ENCODE data around the gene FRMD5. TPM values are rescaled to one million over a fixed set of nuclear protein-coding genes. Genes with fewer than 3 reads are reported as not detected.

FRMD5 gene
- total and polyA plus RNA-seq, 2 donors (not counting 1 experiment from before 2014, with no cell fraction given), result not detected

DNA sequence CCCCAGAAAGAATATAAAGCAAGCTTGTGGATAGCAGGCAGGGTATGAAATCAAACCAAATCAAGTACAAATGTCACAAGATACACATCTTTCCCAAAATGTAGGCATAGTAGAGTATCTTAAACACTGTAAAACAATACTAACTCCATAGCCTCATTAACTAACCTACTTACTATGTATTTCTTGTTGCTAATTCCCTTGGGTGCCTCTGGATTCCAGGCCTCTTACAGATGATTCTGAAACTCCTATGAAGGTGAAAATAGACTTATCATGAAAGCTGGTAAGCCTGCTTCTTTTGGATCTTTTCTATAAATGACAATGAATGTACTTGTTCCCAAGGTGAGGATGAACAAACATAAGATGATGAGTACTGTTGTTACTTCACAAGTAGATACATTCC, 93.8 kb downstream of the FRMD5 start:
- DNase-seq, result no peak
- Mint-ChIP-seq H3K9me3 (ENCODE audit: insufficient read depth) (no peaks in the 10 kb centered on the region), H3K27me3 (peaks cover 17% of the 10 kb centered on the region), H3K4me3 (no peak overlapping the region), H3K27ac (no peak overlapping the region), H3K4me1 (no peaks in the 10 kb centered on the region)
- Histone ChIP-seq H4K20me1 (ENCODE audit: control insufficient read depth, insufficient read depth, low read length, poor library complexity, severe bottlenecking) (no peaks in the 10 kb centered on the region), H2AFZ (ENCODE audit: insufficient read depth, low read depth, low read length, poor library complexity, severe bottlenecking) (no peak overlapping the region), H3K4me1 (ENCODE audit: control insufficient read depth in 2 of 2, insufficient read depth in 2 of 2, low read length in 2 of 2) (no peaks in the 10 kb centered on the region), H3K9me3 (ENCODE audit: control extremely low read depth in 1 of 3, control insufficient read depth in 2 of 3, insufficient read depth in 1 of 3, low read length in 2 of 3) (no peaks in the 10 kb centered on the region), H3K4me2 (replicated peaks; ENCODE audit: low read depth, low read length, poor library complexity, severe bottlenecking) (no peak overlapping the region), H3K9ac (ENCODE audit: low read length) (no peak overlapping the region), H3K27me3 (replicated peaks in 1 of 4; ENCODE audit: control extremely low read depth in 1 of 4, control insufficient read depth in 3 of 4, insufficient read depth in 4 of 4, low read length in 3 of 4) (peaks cover 0 to 9% (median under 1%) of the 10 kb centered on the region in 4 experiments), H3K36me3 (replicated peaks in 1 of 2; ENCODE audit: control extremely low read depth in 1 of 2, control insufficient read depth in 1 of 2, extremely low read depth in 1 of 2, insufficient read depth in 2 of 2, low read length in 1 of 2) (no peaks in the 10 kb centered on the region), H3K79me2 (ENCODE audit: control insufficient read depth, insufficient read depth, low read length) (no peaks in the 10 kb centered on the region), H3K4me3 (ENCODE audit: control extremely low read depth in 1 of 5, extremely low read depth in 1 of 5, insufficient read depth in 1 of 5, low read depth in 2 of 5, low read length in 4 of 5) (no peak overlapping the region), H3K27ac (ENCODE audit: low read length in 2 of 2) (no peak overlapping the region)
- no peak for TF ChIP-seq EZH2 (IDR thresholded peaks at IDR 0.05; ENCODE audit: borderline replicate concordance, insufficient read depth, low read depth, low read length, poor library complexity, severe bottlenecking)
- TF ChIP-seq, protein P1, sequence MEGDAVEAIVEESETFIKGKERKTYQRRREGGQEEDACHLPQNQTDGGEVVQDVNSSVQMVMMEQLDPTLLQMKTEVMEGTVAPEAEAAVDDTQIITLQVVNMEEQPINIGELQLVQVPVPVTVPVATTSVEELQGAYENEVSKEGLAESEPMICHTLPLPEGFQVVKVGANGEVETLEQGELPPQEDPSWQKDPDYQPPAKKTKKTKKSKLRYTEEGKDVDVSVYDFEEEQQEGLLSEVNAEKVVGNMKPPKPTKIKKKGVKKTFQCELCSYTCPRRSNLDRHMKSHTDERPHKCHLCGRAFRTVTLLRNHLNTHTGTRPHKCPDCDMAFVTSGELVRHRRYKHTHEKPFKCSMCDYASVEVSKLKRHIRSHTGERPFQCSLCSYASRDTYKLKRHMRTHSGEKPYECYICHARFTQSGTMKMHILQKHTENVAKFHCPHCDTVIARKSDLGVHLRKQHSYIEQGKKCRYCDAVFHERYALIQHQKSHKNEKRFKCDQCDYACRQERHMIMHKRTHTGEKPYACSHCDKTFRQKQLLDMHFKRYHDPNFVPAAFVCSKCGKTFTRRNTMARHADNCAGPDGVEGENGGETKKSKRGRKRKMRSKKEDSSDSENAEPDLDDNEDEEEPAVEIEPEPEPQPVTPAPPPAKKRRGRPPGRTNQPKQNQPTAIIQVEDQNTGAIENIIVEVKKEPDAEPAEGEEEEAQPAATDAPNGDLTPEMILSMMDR (IDR thresholded peaks at IDR 0.05), result no peak
- CTCF ChIA-PET, result no interaction called here
- POLR2A ChIA-PET, result no interaction called here
- no peak for ATAC-seq (ENCODE audit: low read depth)
- intact Hi-C loops (cut with micrococcal nuclease), result no loop called here

GRCh38 chr15:44099671-44100070, 95.4 kb downstream of the FRMD5 start:
- no peak overlapping the region for H3K4me3 ChIP-seq (ENCODE audit: control extremely low read depth in 1 of 5, extremely low read depth in 1 of 5, insufficient read depth in 1 of 5, low read depth in 2 of 5, low read length in 4 of 5)
- DNase-seq (no peak), ATAC-seq (ENCODE audit: low read depth) (no peak)
- no peaks in the 10 kb centered on the region for H3K9me3 ChIP-seq (ENCODE audit: control extremely low read depth in 1 of 3, control insufficient read depth in 2 of 3, insufficient read depth in 1 of 3, low read length in 2 of 3)
- no peak overlapping the region for H3K27ac ChIP-seq (ENCODE audit: low read length in 2 of 2)
- WGBS (ENCODE audit: insufficient coverage), result 100% methylated on average over 1 of the region's 1 CpG
- no peaks in the 10 kb centered on the region for H3K4me1 Mint-ChIP-seq
- H3K36me3 ChIP-seq (replicated peaks in 1 of 2; ENCODE audit: control extremely low read depth in 1 of 2, control insufficient read depth in 1 of 2, extremely low read depth in 1 of 2, insufficient read depth in 2 of 2, low read length in 1 of 2), result no peaks in the 10 kb centered on the region
- H3K79me2 ChIP-seq (ENCODE audit: control insufficient read depth, insufficient read depth, low read length), result no peaks in the 10 kb centered on the region
- H3K4me1 ChIP-seq (ENCODE audit: control insufficient read depth in 2 of 2, insufficient read depth in 2 of 2, low read length in 2 of 2), result no peaks in the 10 kb centered on the region
- no peaks in the 10 kb centered on the region for H4K20me1 ChIP-seq (ENCODE audit: control insufficient read depth, insufficient read depth, low read length, poor library complexity, severe bottlenecking)
- no peak overlapping the region for H3K4me2 ChIP-seq (replicated peaks; ENCODE audit: low read depth, low read length, poor library complexity, severe bottlenecking)
- H3K9ac ChIP-seq (ENCODE audit: low read length), result no peak overlapping the region
- CTCF ChIA-PET, result interaction anchor here (0.6 kb wide), 1 partner anchor 406 kb away, joined by 5 read pairs; no protein-coding TSS in a partner anchor
- TF ChIP-seq, protein P1 (IDR thresholded peaks at IDR 0.05), result no peak
- TF ChIP-seq EZH2 (IDR thresholded peaks at IDR 0.05; ENCODE audit: borderline replicate concordance, insufficient read depth, low read depth, low read length, poor library complexity, severe bottlenecking), result no peak
- POLR2A ChIA-PET, result no interaction called here
- peaks cover 21% of the 10 kb centered on the region for H3K27me3 Mint-ChIP-seq
- H3K9me3 Mint-ChIP-seq (ENCODE audit: insufficient read depth), result no peaks in the 10 kb centered on the region
- peaks cover 0 to 10% (median 0%) of the 10 kb centered on the region in 4 experiments for H3K27me3 ChIP-seq (replicated peaks in 1 of 4; ENCODE audit: control extremely low read depth in 1 of 4, control insufficient read depth in 3 of 4, insufficient read depth in 4 of 4, low read length in 3 of 4)
- H2AFZ ChIP-seq (ENCODE audit: insufficient read depth, low read depth, low read length, poor library complexity, severe bottlenecking), result no peak overlapping the region
- no peak overlapping the region for H3K27ac Mint-ChIP-seq
- H3K4me3 Mint-ChIP-seq, result no peak overlapping the region
- intact Hi-C loops (cut with micrococcal nuclease), result no loop called here
